22Rv1 (cell line): ENCODE measurements around the gene IGSF9.

Experiments
- CTCF ChIP-seq: fragments of 450-650 bp; IDR thresholded peaks from 2 replicates; pipeline ENCODE4 v1.5.1; 2017; ENCODE audit warnings: mild to moderate bottlenecking
- ZFX ChIP-seq: fragments of 450-650 bp; IDR thresholded peaks from 2 replicates; pipeline ENCODE4 v1.6.1; 2017; ENCODE audit warnings: antibody characterized with exemption, borderline replicate concordance

GRCh38 chr1:159992161-159992560 lies 46.7 kb upstream of the IGSF9 start:
- no peak for TF ChIP-seq CTCF
- TF ChIP-seq ZFX, result no peak
